HG02798 (cell line): Measurements from ENCODE around the gene TRIM10.

Source experiments
- ATAC-seq: cut with Tn5 transposase; IDR thresholded peaks from one replicate; pipeline ENCODE4 v1.9.1; 2021; ENCODE audit warnings: mild to moderate bottlenecking; ENCODE audit not compliant: unreplicated experiment, poor library complexity

TRIM10 gene

GRCh38 chr6:30102414-30102969 is 58.5 kb downstream of the TRIM10 start:
- ATAC-seq: no peak
